HepG2 (cell line): ENCODE measurements around the gene CFAP61. TPM values are rescaled to one million over a fixed set of nuclear protein-coding genes. Genes with fewer than 3 reads are reported as not detected.

Source experiments
- ATAC-seq: fragments of 200-7000 bp; cut with Tn5 transposase; 3 replicates; pipeline ENCODE4 v1.9.1; 2020; ENCODE audit warnings: mild to moderate bottlenecking, moderate library complexity
- BruUV-seq: library from RNA; stranded (reverse); fragments of 400-500 nt; replicated peaks from 2 replicates; lab custom pipeline; 2021; lab: Mats Ljungman, UMichigan
- CTCF ChIA-PET: fragments of 300-600 bp; formaldehyde crosslinking; extraction: SDS; loops from one replicate; lab custom pipeline; 2021; ENCODE audit warnings: low total read pairs, inconsistent platforms, low intra/inter-chr PET ratio; lab: Yijun Ruan, JAX
- POLR2A ChIA-PET: fragments of 350-600 bp; sonication (Branson Sonifier 250); formaldehyde crosslinking; loops from one replicate; lab custom pipeline; 2020; ENCODE audit warnings: antibody characterized with exemption, inconsistent platforms; lab: Yijun Ruan, JAX
- DNase-seq: peaks from one replicate; pipeline ENCODE4 v3.0.0-alpha.2; 2015; ENCODE audit warnings: low spot score
- FAIRE-seq: peaks from 3 replicates; lab custom pipeline; 2011; peaks lifted over from hg19 to GRCh38; lab: Jason Lieb, UNC
- H2AFZ ChIP-seq: one replicate; pipeline ENCODE4 v1.6.1; 2011; ENCODE audit warnings: low read length, inconsistent platforms
- H3K27ac ChIP-seq: fragments of 300-600 bp; 3 replicates; pipeline ENCODE4 v1.8.0; 2011; ENCODE audit warnings: mixed run types, mild to moderate bottlenecking, mixed read lengths, low read length, inconsistent platforms; ENCODE audit not compliant: insufficient read depth; ENCODE audit errors: extremely low read length
- H3K27me3 ChIP-seq, 2 experiments: fragments of 200-600 bp in 1 of 2; 2 replicates in 1 of 2; 3 replicates in 1 of 2; pipeline versions ENCODE4 v1.6.0 to v1.8.0; 2011; ENCODE audit warnings: low read length in 2 of 2, mild to moderate bottlenecking in 2 of 2, moderate library complexity in 2 of 2, inconsistent platforms in 1 of 2; ENCODE audit not compliant: insufficient read depth in 2 of 2, control insufficient read depth in 1 of 2
- H3K36me3 ChIP-seq, 2 experiments: fragments of 200-600 bp in 1 of 2; replicated peaks in 1 of 2; 2 replicates in 1 of 2; 3 replicates in 1 of 2; pipeline versions ENCODE4 v1.5.1 to v1.8.0; 2011; ENCODE audit warnings: low read length in 2 of 2, inconsistent platforms in 1 of 2; ENCODE audit not compliant: insufficient read depth in 2 of 2, control insufficient read depth in 1 of 2
- H3K4me1 ChIP-seq: 2 replicates; pipeline ENCODE4 v1.5.1; 2012; ENCODE audit warnings: low read length, inconsistent platforms; ENCODE audit not compliant: insufficient read depth
- H3K4me2 ChIP-seq: 2 replicates; pipeline ENCODE4 v1.6.0; 2011; ENCODE audit warnings: low read depth, low read length, inconsistent platforms
- H3K4me3 ChIP-seq, 3 experiments: fragments of 200-600 bp in 1 of 3; sonication (generic), shearing (Covaris generic) in 1 of 3; replicated peaks in 1 of 3; 2 replicates each; pipeline ENCODE4 v1.5.1; 2011 to 2016; ENCODE audit warnings: low read length in 3 of 3, inconsistent platforms in 2 of 3, low read depth in 2 of 3, mild to moderate bottlenecking in 2 of 3, control low read depth in 1 of 3, mixed read lengths in 1 of 3; ENCODE audit not compliant: insufficient read depth in 1 of 3
- H3K79me2 ChIP-seq: one replicate; pipeline ENCODE4 v1.6.1; 2011; ENCODE audit warnings: low read length, inconsistent platforms; ENCODE audit not compliant: insufficient read depth
- H3K9ac ChIP-seq: 2 replicates; pipeline ENCODE4 v1.6.0; 2011; ENCODE audit warnings: mild to moderate bottlenecking, low read depth, low read length, inconsistent platforms; ENCODE audit not compliant: insufficient read depth
- H3K9me3 ChIP-seq: 2 replicates; pipeline ENCODE4 v1.5.1; 2012; ENCODE audit warnings: mild to moderate bottlenecking, low read length
- H4K20me1 ChIP-seq: 2 replicates; pipeline ENCODE4 v1.6.0; 2011; ENCODE audit warnings: inconsistent platforms, mild to moderate bottlenecking, low read length, moderate library complexity; ENCODE audit not compliant: insufficient read depth
- ARNTL ChIP-seq: sonication (generic); formaldehyde crosslinking; IDR thresholded peaks from 2 replicates; pipeline ENCODE4 v1.4.0; 2020; ENCODE audit warnings: mild to moderate bottlenecking, missing genetic modification reagents
- BRCA1 ChIP-seq: sonication (generic); formaldehyde crosslinking; IDR thresholded peaks from 2 replicates; pipeline ENCODE4 v1.4.0; 2020; ENCODE audit warnings: missing genetic modification reagents
- CTCF ChIP-seq: sonication (generic); formaldehyde crosslinking; IDR thresholded peaks from 2 replicates; pipeline ENCODE4 v1.5.0; 2020; ENCODE audit warnings: mild to moderate bottlenecking, missing genetic modification reagents, moderate library complexity
- FOXP4 ChIP-seq: sonication (generic); formaldehyde crosslinking; IDR thresholded peaks from 2 replicates; pipeline ENCODE4 v1.4.0; 2020; ENCODE audit warnings: missing genetic modification reagents
- GLMP ChIP-seq: sonication (generic); formaldehyde crosslinking; IDR thresholded peaks from 2 replicates; pipeline ENCODE4 v1.9.0; 2021; ENCODE audit warnings: missing genetic modification reagents, mild to moderate bottlenecking, borderline replicate concordance
- HMG20A ChIP-seq: IDR thresholded peaks from 2 replicates; pipeline ENCODE4 v1.6.1; 2016; ENCODE audit warnings: borderline replicate concordance
- IKZF1 ChIP-seq: fragments of 450-650 bp; IDR thresholded peaks from 2 replicates; pipeline ENCODE4 v1.7.1; 2016
- IRF1 ChIP-seq: sonication (generic); formaldehyde crosslinking; IDR thresholded peaks from 2 replicates; pipeline ENCODE4 v1.4.0; 2020; ENCODE audit warnings: low read depth, mild to moderate bottlenecking, missing genetic modification reagents
- KMT2A ChIP-seq: sonication (generic); formaldehyde crosslinking; IDR thresholded peaks from 2 replicates; pipeline ENCODE4 v1.4.0; 2020; ENCODE audit warnings: missing genetic modification reagents
- STAG1 ChIP-seq: sonication (generic); formaldehyde crosslinking; IDR thresholded peaks from 2 replicates; pipeline ENCODE4 v1.4.0; 2020; ENCODE audit warnings: missing genetic modification reagents
- TMF1 ChIP-seq: sonication (generic); formaldehyde crosslinking; IDR thresholded peaks from 2 replicates; pipeline ENCODE4 v1.8.1; 2022; ENCODE audit warnings: low read depth, missing genetic modification reagents
- ZMAT5 ChIP-seq: sonication (generic); formaldehyde crosslinking; IDR thresholded peaks from 2 replicates; pipeline ENCODE4 v1.5.0; 2020; ENCODE audit warnings: mild to moderate bottlenecking, low read depth, missing genetic modification reagents, borderline replicate concordance
- ZMYM2 ChIP-seq: sonication (generic); formaldehyde crosslinking; IDR thresholded peaks from 2 replicates; pipeline ENCODE4 v1.8.0; 2022; ENCODE audit warnings: mild to moderate bottlenecking, missing genetic modification reagents
- ZNF292 ChIP-seq: sonication (generic); formaldehyde crosslinking; IDR thresholded peaks from 2 replicates; pipeline ENCODE4 v1.8.1; 2022; ENCODE audit warnings: mild to moderate bottlenecking, low read depth, missing genetic modification reagents, borderline replicate concordance
- ZNF383 ChIP-seq: sonication (generic); formaldehyde crosslinking; IDR thresholded peaks from 2 replicates; pipeline ENCODE4 v1.4.0; 2020; ENCODE audit warnings: missing genetic modification reagents, mild to moderate bottlenecking, borderline replicate concordance
- ZNF580 ChIP-seq: IDR thresholded peaks from 2 replicates; pipeline ENCODE4 v1.6.1; 2016; ENCODE audit warnings: low read depth, borderline replicate concordance
- ZNF770 ChIP-seq: sonication (generic); formaldehyde crosslinking; IDR thresholded peaks from 2 replicates; pipeline ENCODE4 v1.5.0; 2020; ENCODE audit warnings: mild to moderate bottlenecking, missing genetic modification reagents
- WGBS: methylation state at CpG from one replicate; pipeline ENCODE4 v1.1.6; 2017; ENCODE audit warnings: low lambda C conversion rate; 5-methylcytosine and 5-hydroxymethylcytosine counted together
- in situ Hi-C: cut with HindIII; loops from 2 replicates; pipeline ENCODE4 v1.10.0; 2017; ENCODE audit warnings: low pct_unique_long_range_greater_than_20kb; ENCODE audit not compliant: extremely low pct_ligation_motif_present
- intact Hi-C: fragments of 100-400 bp; cut with micrococcal nuclease; formaldehyde crosslinking; loops from one replicate; pipeline ENCODE4 v1.10.0; 2022; ENCODE audit not compliant: unreplicated experiment
- polyA plus RNA-seq, 8 experiments: library from polyadenylated mRNA; depleted of rRNA in 3 of 8; stranded (reverse) in 7 of 8; unstranded in 1 of 8; fragments of >200 nt; fragmentation: Illumina TruSeq in 4 of 8; extraction: Trizol in 4 of 8; gene quantifications; 2 replicates each; pipeline versions ENCODE4 v1.2.1 to v1.2.3, GENCODE V29; 2011 to 2016; ENCODE audit warnings: low read depth in 4 of 8, missing spikeins in 1 of 8, mixed read lengths in 1 of 8; ENCODE audit not compliant: insufficient read depth in 1 of 8
- total RNA-seq, 5 experiments: library from RNA; depleted of rRNA; stranded (reverse); fragments of >200 nt; fragmentation: Illumina TruSeq; extraction: Trizol; gene quantifications; 2 replicates each; pipeline ENCODE4 v1.2.3, GENCODE V29; 2016; ENCODE audit warnings: low read depth in 1 of 5

Gene CFAP61
- total and polyA plus RNA-seq, 2 of the 13 experiments (the other 11 are each of a cell fraction or from before 2014, with no cell fraction given), result 0.27 TPM; not detected in 1

- H3K79me2 ChIP-seq, result no peaks in the 10 kb centered on the region
- in situ Hi-C loops, result no loop called here
- DNase-seq (no peak), ATAC-seq (no peak), FAIRE-seq (peak; percentile 55)
- ChIA-PET POLR2A (no interaction called here), CTCF (interaction anchor here (1.5 kb wide), 1 partner anchor 384 kb away, joined by 6 read pairs; no protein-coding TSS in a partner anchor)
- intact Hi-C loops, result loop anchor here (2.0 kb wide), 1 partner anchor 53 kb away; no protein-coding TSS in a partner anchor
- BruUV-seq, result no TSS peak
- WGBS, result 6% methylated on average over 1 of the region's 1 CpG
- H3K4me3 ChIP-seq, result no peak overlapping the region
- no peaks in the 10 kb centered on the region for H4K20me1 ChIP-seq
- no peak overlapping the region for H3K27ac ChIP-seq
- H3K4me2 ChIP-seq, result no peak overlapping the region
- no peaks in the 10 kb centered on the region for H3K27me3 ChIP-seq
- H3K9ac ChIP-seq, result no peak overlapping the region
- H3K36me3 ChIP-seq, result no peaks in the 10 kb centered on the region
- no peaks in the 10 kb centered on the region for H3K4me1 ChIP-seq
- H2AFZ ChIP-seq, result no peak overlapping the region
- H3K9me3 ChIP-seq, result no peaks in the 10 kb centered on the region
- TF ChIP-seq STAG1 (CRISPR knock-in tag) (peak; percentile 17; the same call in 1 of the 2 replicates), IKZF1 (no peak), CTCF (CRISPR knock-in tag) (peak; percentile 56), ARNTL (CRISPR knock-in tag) (no peak), ZNF292 (no peak), KMT2A (CRISPR knock-in tag) (no peak), ZNF383 (no peak), TMF1 (no peak), IRF1 (CRISPR knock-in tag) (no peak), ZMYM2 (CRISPR knock-in tag) (0 out of 2 replicates have a peak, but pooled peaks have one; percentile 37), BRCA1 (CRISPR knock-in tag) (no peak), HMG20A (CRISPR knock-in tag) (no peak), ZMAT5 (CRISPR knock-in tag) (no peak), FOXP4 (CRISPR knock-in tag) (no peak), GLMP (CRISPR knock-in tag) (no peak), ZNF770 (no peak), ZNF580 (CRISPR knock-in tag) (no peak)
Observed at GRCh38 chr20:20184149-20184548, 131.8 kb downstream of the CFAP61 start.
